ENCODE results near the gene TICAM2.

GRCh38 chr5:115629903-115630302 is 27.6 kb upstream of the TICAM2 start:
- TF ChIP-seq ZNF134 (CRISPR knock-in tag; conservative IDR thresholded peaks at IDR 0.05) (no peak), TAF7 (tag; IDR thresholded peaks at IDR 0.05) (no peak), RBM39 (optimal IDR thresholded peaks at IDR 0.05; ENCODE audit: low read depth, low read length) (no peak), CTCF (IDR thresholded peaks at IDR 0.05 in 2 of 3, conservative IDR thresholded peaks at IDR 0.05 in 1 of 3; ENCODE audit: insufficient read depth in 2 of 3, low read depth in 1 of 3, low read length in 3 of 3) (no peak), THRA (IDR thresholded peaks at IDR 0.05) (no peak), PTBP1 (IDR thresholded peaks at IDR 0.05; ENCODE audit: low read depth, low read length) (no peak), ZNF12 (CRISPR knock-in tag; IDR thresholded peaks at IDR 0.05) (no peak), TAF1 (IDR thresholded peaks at IDR 0.05; ENCODE audit: control insufficient read depth, extremely low read depth, insufficient read depth, low read length, severe bottlenecking) (no peak), SRF (CRISPR knock-in tag; IDR thresholded peaks at IDR 0.05) (no peak)
- TF ChIP-seq, protein P1, sequence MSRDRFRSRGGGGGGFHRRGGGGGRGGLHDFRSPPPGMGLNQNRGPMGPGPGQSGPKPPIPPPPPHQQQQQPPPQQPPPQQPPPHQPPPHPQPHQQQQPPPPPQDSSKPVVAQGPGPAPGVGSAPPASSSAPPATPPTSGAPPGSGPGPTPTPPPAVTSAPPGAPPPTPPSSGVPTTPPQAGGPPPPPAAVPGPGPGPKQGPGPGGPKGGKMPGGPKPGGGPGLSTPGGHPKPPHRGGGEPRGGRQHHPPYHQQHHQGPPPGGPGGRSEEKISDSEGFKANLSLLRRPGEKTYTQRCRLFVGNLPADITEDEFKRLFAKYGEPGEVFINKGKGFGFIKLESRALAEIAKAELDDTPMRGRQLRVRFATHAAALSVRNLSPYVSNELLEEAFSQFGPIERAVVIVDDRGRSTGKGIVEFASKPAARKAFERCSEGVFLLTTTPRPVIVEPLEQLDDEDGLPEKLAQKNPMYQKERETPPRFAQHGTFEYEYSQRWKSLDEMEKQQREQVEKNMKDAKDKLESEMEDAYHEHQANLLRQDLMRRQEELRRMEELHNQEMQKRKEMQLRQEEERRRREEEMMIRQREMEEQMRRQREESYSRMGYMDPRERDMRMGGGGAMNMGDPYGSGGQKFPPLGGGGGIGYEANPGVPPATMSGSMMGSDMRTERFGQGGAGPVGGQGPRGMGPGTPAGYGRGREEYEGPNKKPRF (IDR thresholded peaks at IDR 0.05; ENCODE audit: low read depth, low read length) = no peak
